Measurements from ENCODE around the gene PREP. TPM values are rescaled to one million over a fixed set of nuclear protein-coding genes. Genes with fewer than 3 reads are reported as not detected.
"Not testable (repeated sequence)": the region's sequence is repeated elsewhere in the genome, so short reads cannot be mapped to it uniquely, and the experiment has no call there.

The PREP gene
- total RNA-seq, 2 experiments from 2014 or later, result 46.4 to 46.9 TPM

DNA sequence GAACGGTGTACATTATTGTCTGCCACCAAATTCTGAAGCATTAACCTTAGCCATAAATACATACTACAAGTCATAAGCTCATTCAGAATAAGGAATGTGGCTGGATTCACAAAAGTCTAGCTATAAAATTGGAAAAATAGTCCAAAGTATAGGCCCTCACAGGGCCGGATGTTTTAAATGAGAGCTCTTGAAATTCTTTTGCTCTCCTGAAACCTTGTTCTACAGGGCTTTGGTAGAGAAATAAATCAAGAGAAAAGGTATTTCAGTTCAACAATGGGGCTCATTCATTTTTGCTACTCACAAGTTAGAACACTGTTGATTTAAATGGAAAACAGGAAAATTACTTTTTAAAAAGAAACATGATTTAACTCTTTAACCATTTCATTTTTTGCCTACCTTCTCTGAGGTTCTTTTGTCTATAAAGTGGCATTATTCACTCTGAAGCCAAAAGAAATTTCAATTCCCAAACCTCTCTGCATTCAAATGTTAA, 58.0 kb downstream of the PREP start:
- intact Hi-C loops (cut with micrococcal nuclease), result no loop called here
- Mint-ChIP-seq H3K27me3 (no peaks in the 10 kb centered on the region), H3K4me1 (ENCODE audit: low read depth) (peaks cover 6% of the 10 kb centered on the region), H3K36me3 (ENCODE audit: low read depth) (peaks cover 55% of the 10 kb centered on the region), H3K4me3 (no peak overlapping the region), H3K27ac (no peak overlapping the region), H3K9me3 (no peaks in the 10 kb centered on the region)
- ChIA-PET POLR2A (interaction anchor here (1.3 kb wide), 1 partner anchor 10 kb away, joined by 4 read pairs; no protein-coding TSS in a partner anchor), CTCF (interaction anchor here (1.1 kb wide), 1 partner anchor 11 kb away, joined by 3 read pairs; no protein-coding TSS in a partner anchor)
- DNase-seq (no peak), ATAC-seq (no peak)
- TF ChIP-seq, protein P1, sequence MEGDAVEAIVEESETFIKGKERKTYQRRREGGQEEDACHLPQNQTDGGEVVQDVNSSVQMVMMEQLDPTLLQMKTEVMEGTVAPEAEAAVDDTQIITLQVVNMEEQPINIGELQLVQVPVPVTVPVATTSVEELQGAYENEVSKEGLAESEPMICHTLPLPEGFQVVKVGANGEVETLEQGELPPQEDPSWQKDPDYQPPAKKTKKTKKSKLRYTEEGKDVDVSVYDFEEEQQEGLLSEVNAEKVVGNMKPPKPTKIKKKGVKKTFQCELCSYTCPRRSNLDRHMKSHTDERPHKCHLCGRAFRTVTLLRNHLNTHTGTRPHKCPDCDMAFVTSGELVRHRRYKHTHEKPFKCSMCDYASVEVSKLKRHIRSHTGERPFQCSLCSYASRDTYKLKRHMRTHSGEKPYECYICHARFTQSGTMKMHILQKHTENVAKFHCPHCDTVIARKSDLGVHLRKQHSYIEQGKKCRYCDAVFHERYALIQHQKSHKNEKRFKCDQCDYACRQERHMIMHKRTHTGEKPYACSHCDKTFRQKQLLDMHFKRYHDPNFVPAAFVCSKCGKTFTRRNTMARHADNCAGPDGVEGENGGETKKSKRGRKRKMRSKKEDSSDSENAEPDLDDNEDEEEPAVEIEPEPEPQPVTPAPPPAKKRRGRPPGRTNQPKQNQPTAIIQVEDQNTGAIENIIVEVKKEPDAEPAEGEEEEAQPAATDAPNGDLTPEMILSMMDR (IDR thresholded peaks at IDR 0.05), result no peak

- DNase-seq; H3K4me3 Mint-ChIP-seq; H3K9me3 Mint-ChIP-seq; POLR2A ChIA-PET; ATAC-seq; H3K4me1 Mint-ChIP-seq (ENCODE audit: low read depth); intact Hi-C loops (cut with micrococcal nuclease); CTCF ChIA-PET; H3K27me3 Mint-ChIP-seq; H3K27ac Mint-ChIP-seq: not testable (repeated sequence)
- peaks cover 42% of the 10 kb centered on the region for H3K36me3 Mint-ChIP-seq (ENCODE audit: low read depth)
Measured at GRCh38 chr6:105338350-105338983, 64.4 kb downstream of the PREP start.

DNA sequence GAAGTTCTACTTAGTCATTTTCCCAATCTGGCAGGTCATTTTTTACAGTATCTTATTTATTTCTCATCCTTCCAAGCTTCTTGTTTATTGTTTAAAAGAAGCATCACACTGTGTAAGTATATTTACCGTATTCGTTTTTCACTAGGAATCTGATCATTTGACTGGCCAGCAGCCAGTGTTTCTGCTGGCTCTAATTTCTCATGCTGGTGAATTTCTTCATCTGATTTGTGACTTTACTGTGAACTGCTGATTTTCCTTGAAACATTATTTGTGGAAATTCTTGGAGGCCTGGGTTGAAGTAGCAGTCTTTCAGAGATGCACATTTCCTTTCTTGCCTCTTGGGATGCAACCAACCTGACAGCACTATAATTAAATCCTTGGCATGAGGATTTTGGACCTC, 65.9 kb downstream of the PREP start:
- POLR2A ChIA-PET, result no interaction called here
- no peak overlapping the region for H3K27ac Mint-ChIP-seq
- no peak for ATAC-seq
- TF ChIP-seq, protein P1 (IDR thresholded peaks at IDR 0.05), result no peak
- no peaks in the 10 kb centered on the region for H3K27me3 Mint-ChIP-seq
- H3K36me3 Mint-ChIP-seq (ENCODE audit: low read depth), result peaks cover 43% of the 10 kb centered on the region
- peaks cover 7% of the 10 kb centered on the region for H3K4me1 Mint-ChIP-seq (ENCODE audit: low read depth)
- no peak for DNase-seq
- intact Hi-C loops (cut with micrococcal nuclease), result no loop called here
- no peaks in the 10 kb centered on the region for H3K9me3 Mint-ChIP-seq
- CTCF ChIA-PET, result no interaction called here
- no peak overlapping the region for H3K4me3 Mint-ChIP-seq

DNA sequence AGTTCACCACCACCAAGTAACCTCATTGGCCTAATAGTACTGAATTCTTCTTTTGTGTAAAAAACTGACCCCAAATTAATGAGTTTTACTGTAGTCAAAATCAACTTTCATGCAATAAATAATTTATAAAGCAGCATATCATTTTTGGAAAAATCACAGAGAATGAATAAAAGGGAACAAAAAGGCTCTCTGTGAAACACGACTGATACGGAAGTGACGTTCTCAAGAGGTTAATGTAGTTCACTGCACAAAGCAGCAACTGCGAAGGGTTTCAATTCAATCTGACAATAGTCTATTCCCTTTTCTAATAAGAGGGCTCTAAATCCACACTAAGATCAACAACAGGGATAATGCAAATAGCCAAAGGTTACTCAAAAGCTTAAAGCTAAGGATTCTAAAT, 70.3 kb downstream of the PREP start:
- Mint-ChIP-seq H3K27ac (no peak overlapping the region), H3K4me1 (ENCODE audit: low read depth) (no peaks in the 10 kb centered on the region), H3K9me3 (no peaks in the 10 kb centered on the region), H3K36me3 (ENCODE audit: low read depth) (peaks cover 59% of the 10 kb centered on the region), H3K4me3 (no peak overlapping the region), H3K27me3 (no peaks in the 10 kb centered on the region)
- DNase-seq, result no peak
- no peak for ATAC-seq
- TF ChIP-seq, protein P1 (IDR thresholded peaks at IDR 0.05), result no peak
- ChIA-PET POLR2A (no interaction called here), CTCF (no interaction called here)
- intact Hi-C loops (cut with micrococcal nuclease), result no loop called here

- Mint-ChIP-seq H3K27me3 (no peaks in the 10 kb centered on the region), H3K9me3 (no peaks in the 10 kb centered on the region), H3K4me1 (ENCODE audit: low read depth) (no peaks in the 10 kb centered on the region), H3K4me3 (no peak overlapping the region), H3K27ac (no peak overlapping the region), H3K36me3 (ENCODE audit: low read depth) (peaks cover 52% of the 10 kb centered on the region)
- TF ChIP-seq, protein P1 (IDR thresholded peaks at IDR 0.05), result no peak
- no peak for ATAC-seq
- ChIA-PET CTCF (no interaction called here), POLR2A (no interaction called here)
- no peak for DNase-seq
- intact Hi-C loops (cut with micrococcal nuclease), result no loop called here
Measured at GRCh38 chr6:105331927-105332326, 71.0 kb downstream of the PREP start.
